ENCODE results near the gene PCCA. TPM values are rescaled to one million over a fixed set of nuclear protein-coding genes. Genes with fewer than 3 reads are reported as not detected.

The PCCA gene
- polyA plus RNA-seq, 2 donors = 11.1 to 15.2 TPM

- Histone ChIP-seq H3K4me1 (ENCODE audit: control insufficient read depth in 2 of 2, insufficient read depth in 2 of 2, low read length in 1 of 2) (peaks cover 0 to 3% of the 10 kb centered on the region in 2 donors), H3K4me3 (ENCODE audit: low read depth in 1 of 2, low read length in 2 of 2) (no peak overlapping the region), H3K36me3 (ENCODE audit: control insufficient read depth in 2 of 2, insufficient read depth in 2 of 2, low read length in 1 of 2) (no peaks in the 10 kb centered on the region), H3K27ac (ENCODE audit: low read depth in 2 of 2, low read length in 1 of 2) (no peak overlapping the region), H3K9me3 (ENCODE audit: control insufficient read depth in 2 of 2, insufficient read depth in 1 of 2, low read depth in 1 of 2, low read length in 1 of 2) (no peaks in the 10 kb centered on the region), H3K27me3 (ENCODE audit: control insufficient read depth in 1 of 2, insufficient read depth in 2 of 2, low read length in 2 of 2) (no peaks in the 10 kb centered on the region)
- 94 to 97% methylated on average over 3 of the region's 3 CpGs for WGBS, 2 donors
Observed at GRCh38 chr13:100503622-100504021, 414.7 kb downstream of the PCCA start.

GRCh38 chr13:100506154-100506553 is 417.3 kb downstream of the PCCA start:
- Histone ChIP-seq H3K27ac (ENCODE audit: low read depth in 2 of 2, low read length in 1 of 2) (no peak overlapping the region), H3K9me3 (ENCODE audit: control insufficient read depth in 2 of 2, insufficient read depth in 1 of 2, low read depth in 1 of 2, low read length in 1 of 2) (no peaks in the 10 kb centered on the region), H3K4me3 (ENCODE audit: low read depth in 1 of 2, low read length in 2 of 2) (no peak overlapping the region), H3K4me1 (ENCODE audit: control insufficient read depth in 2 of 2, insufficient read depth in 2 of 2, low read length in 1 of 2) (peaks cover 0 to 3% of the 10 kb centered on the region in 2 donors), H3K27me3 (ENCODE audit: control insufficient read depth in 1 of 2, insufficient read depth in 2 of 2, low read length in 2 of 2) (no peaks in the 10 kb centered on the region), H3K36me3 (ENCODE audit: control insufficient read depth in 2 of 2, insufficient read depth in 2 of 2, low read length in 1 of 2) (no peaks in the 10 kb centered on the region)
- 82 to 88% methylated on average over 15 of the region's 15 CpGs for WGBS, 2 donors

- WGBS, 2 donors = 70 to 72% methylated on average over 9 of the region's 9 CpGs
- no peaks in the 10 kb centered on the region for H3K36me3 ChIP-seq (ENCODE audit: control insufficient read depth in 2 of 2, insufficient read depth in 2 of 2, low read length in 1 of 2)
- no peaks in the 10 kb centered on the region for H3K9me3 ChIP-seq (ENCODE audit: control insufficient read depth in 2 of 2, insufficient read depth in 1 of 2, low read depth in 1 of 2, low read length in 1 of 2)
- no peak overlapping the region for H3K27ac ChIP-seq (ENCODE audit: low read depth in 2 of 2, low read length in 1 of 2)
- peaks cover 0 to 3% of the 10 kb centered on the region in 2 donors for H3K4me1 ChIP-seq (ENCODE audit: control insufficient read depth in 2 of 2, insufficient read depth in 2 of 2, low read length in 1 of 2)
- no peaks in the 10 kb centered on the region for H3K27me3 ChIP-seq (ENCODE audit: control insufficient read depth in 1 of 2, insufficient read depth in 2 of 2, low read length in 2 of 2)
- no peak overlapping the region for H3K4me3 ChIP-seq (ENCODE audit: low read depth in 1 of 2, low read length in 2 of 2)
Observed at GRCh38 chr13:100506600-100507422, 417.9 kb downstream of the PCCA start.

- Histone ChIP-seq H3K9me3 (ENCODE audit: control insufficient read depth in 2 of 2, insufficient read depth in 1 of 2, low read depth in 1 of 2, low read length in 1 of 2) (no peaks in the 10 kb centered on the region), H3K4me3 (ENCODE audit: low read depth in 1 of 2, low read length in 2 of 2) (no peak overlapping the region), H3K4me1 (ENCODE audit: control insufficient read depth in 2 of 2, insufficient read depth in 2 of 2, low read length in 1 of 2) (peaks cover 0 to 3% of the 10 kb centered on the region in 2 donors), H3K27me3 (ENCODE audit: control insufficient read depth in 1 of 2, insufficient read depth in 2 of 2, low read length in 2 of 2) (no peaks in the 10 kb centered on the region), H3K27ac (ENCODE audit: low read depth in 2 of 2, low read length in 1 of 2) (no peak overlapping the region), H3K36me3 (ENCODE audit: control insufficient read depth in 2 of 2, insufficient read depth in 2 of 2, low read length in 1 of 2) (no peaks in the 10 kb centered on the region)
- 88 to 90% methylated on average over 6 of the region's 6 CpGs for WGBS, 2 donors
Observed at GRCh38 chr13:100508455-100508854, 419.6 kb downstream of the PCCA start.

GRCh38 chr13:100508996-100509395 is 420.1 kb downstream of the PCCA start:
- 88 to 91% methylated on average over 8 of the region's 8 CpGs for WGBS, 2 donors

GRCh38 chr13:100510208-100510957 is 421.5 kb downstream of the PCCA start:
- Histone ChIP-seq H3K9me3 (ENCODE audit: control insufficient read depth in 2 of 2, insufficient read depth in 1 of 2, low read depth in 1 of 2, low read length in 1 of 2) (no peaks in the 10 kb centered on the region), H3K36me3 (ENCODE audit: control insufficient read depth in 2 of 2, insufficient read depth in 2 of 2, low read length in 1 of 2) (no peaks in the 10 kb centered on the region), H3K27ac (ENCODE audit: low read depth in 2 of 2, low read length in 1 of 2) (no peak overlapping the region), H3K4me3 (ENCODE audit: low read depth in 1 of 2, low read length in 2 of 2) (no peak overlapping the region), H3K27me3 (ENCODE audit: control insufficient read depth in 1 of 2, insufficient read depth in 2 of 2, low read length in 2 of 2) (no peaks in the 10 kb centered on the region), H3K4me1 (ENCODE audit: control insufficient read depth in 2 of 2, insufficient read depth in 2 of 2, low read length in 1 of 2) (peaks cover 0 to 3% of the 10 kb centered on the region in 2 donors)
- WGBS, 2 donors = 94% methylated on average over 11 of the region's 11 CpGs

More at GRCh38 chr13:100508996-100509395, 420.1 kb downstream of the PCCA start:
- H3K27me3 ChIP-seq (ENCODE audit: control insufficient read depth in 1 of 2, insufficient read depth in 2 of 2, low read length in 2 of 2) = no peaks in the 10 kb centered on the region
- H3K36me3 ChIP-seq (ENCODE audit: control insufficient read depth in 2 of 2, insufficient read depth in 2 of 2, low read length in 1 of 2) = no peaks in the 10 kb centered on the region
- no peak overlapping the region for H3K4me3 ChIP-seq (ENCODE audit: low read depth in 1 of 2, low read length in 2 of 2)
- H3K4me1 ChIP-seq (ENCODE audit: control insufficient read depth in 2 of 2, insufficient read depth in 2 of 2, low read length in 1 of 2) = peaks cover 0 to 3% of the 10 kb centered on the region in 2 donors
- H3K9me3 ChIP-seq (ENCODE audit: control insufficient read depth in 2 of 2, insufficient read depth in 1 of 2, low read depth in 1 of 2, low read length in 1 of 2) = no peaks in the 10 kb centered on the region
- H3K27ac ChIP-seq (ENCODE audit: low read depth in 2 of 2, low read length in 1 of 2) = no peak overlapping the region

- Histone ChIP-seq H3K4me3 (ENCODE audit: low read depth in 1 of 2, low read length in 2 of 2) (no peak overlapping the region), H3K9me3 (ENCODE audit: control insufficient read depth in 2 of 2, insufficient read depth in 1 of 2, low read depth in 1 of 2, low read length in 1 of 2) (no peaks in the 10 kb centered on the region), H3K36me3 (ENCODE audit: control insufficient read depth in 2 of 2, insufficient read depth in 2 of 2, low read length in 1 of 2) (no peaks in the 10 kb centered on the region), H3K27ac (ENCODE audit: low read depth in 2 of 2, low read length in 1 of 2) (no peak overlapping the region), H3K4me1 (ENCODE audit: control insufficient read depth in 2 of 2, insufficient read depth in 2 of 2, low read length in 1 of 2) (peaks cover 0 to 3% of the 10 kb centered on the region in 2 donors), H3K27me3 (ENCODE audit: control insufficient read depth in 1 of 2, insufficient read depth in 2 of 2, low read length in 2 of 2) (no peaks in the 10 kb centered on the region)
- 77 to 88% methylated on average over 7 of the region's 7 CpGs for WGBS, 2 donors
Observed at GRCh38 chr13:100511466-100511865, 422.6 kb downstream of the PCCA start.

- H3K4me1 ChIP-seq (ENCODE audit: control insufficient read depth in 2 of 2, insufficient read depth in 2 of 2, low read length in 1 of 2) = no peaks in the 10 kb centered on the region
Observed at GRCh38 chr13:100512422-100512821, 423.5 kb downstream of the PCCA start.

GRCh38 chr13:100513171-100513570 is 424.3 kb downstream of the PCCA start:
- H3K27ac ChIP-seq (ENCODE audit: low read depth in 2 of 2, low read length in 1 of 2) = no peak overlapping the region
- H3K27me3 ChIP-seq (ENCODE audit: control insufficient read depth in 1 of 2, insufficient read depth in 2 of 2, low read length in 2 of 2) = no peaks in the 10 kb centered on the region
- H3K4me3 ChIP-seq (ENCODE audit: low read depth in 1 of 2, low read length in 2 of 2) = no peak overlapping the region
- WGBS, 2 donors = 78 to 79% methylated on average over 3 of the region's 3 CpGs
- H3K9me3 ChIP-seq (ENCODE audit: control insufficient read depth in 2 of 2, insufficient read depth in 1 of 2, low read depth in 1 of 2, low read length in 1 of 2) = no peaks in the 10 kb centered on the region
- no peaks in the 10 kb centered on the region for H3K4me1 ChIP-seq (ENCODE audit: control insufficient read depth in 2 of 2, insufficient read depth in 2 of 2, low read length in 1 of 2)
- no peaks in the 10 kb centered on the region for H3K36me3 ChIP-seq (ENCODE audit: control insufficient read depth in 2 of 2, insufficient read depth in 2 of 2, low read length in 1 of 2)

More at GRCh38 chr13:100512422-100512821, 423.5 kb downstream of the PCCA start:
- H3K27me3 ChIP-seq (ENCODE audit: control insufficient read depth in 1 of 2, insufficient read depth in 2 of 2, low read length in 2 of 2) = no peaks in the 10 kb centered on the region
- H3K4me3 ChIP-seq (ENCODE audit: low read depth in 1 of 2, low read length in 2 of 2) = no peak overlapping the region
- 86 to 87% methylated on average over 9 of the region's 9 CpGs for WGBS, 2 donors
- H3K27ac ChIP-seq (ENCODE audit: low read depth in 2 of 2, low read length in 1 of 2) = no peak overlapping the region
- no peaks in the 10 kb centered on the region for H3K36me3 ChIP-seq (ENCODE audit: control insufficient read depth in 2 of 2, insufficient read depth in 2 of 2, low read length in 1 of 2)
- no peaks in the 10 kb centered on the region for H3K9me3 ChIP-seq (ENCODE audit: control insufficient read depth in 2 of 2, insufficient read depth in 1 of 2, low read depth in 1 of 2, low read length in 1 of 2)

Measured in esophagus (tissue), 2 donors.